PC-3 (cell line): ENCODE measurements around the gene WFDC5.

Source experiments
- EZH2 ChIP-seq: fragments of 300-600 bp; sonication (generic); IDR thresholded peaks from one replicate; pipeline ENCODE4 v1.6.1; 2017; ENCODE audit warnings: antibody characterized with exemption, mild to moderate bottlenecking, low read length; ENCODE audit not compliant: unreplicated experiment
- TF ChIP-seq, protein P1 (sequence below): fragments of 300-600 bp; sonication (generic); conservative IDR thresholded peaks from 2 replicates; pipeline ENCODE4 v1.5.1; 2017; ENCODE audit warnings: antibody characterized with exemption, low read depth, mild to moderate bottlenecking, low read length

DNA sequence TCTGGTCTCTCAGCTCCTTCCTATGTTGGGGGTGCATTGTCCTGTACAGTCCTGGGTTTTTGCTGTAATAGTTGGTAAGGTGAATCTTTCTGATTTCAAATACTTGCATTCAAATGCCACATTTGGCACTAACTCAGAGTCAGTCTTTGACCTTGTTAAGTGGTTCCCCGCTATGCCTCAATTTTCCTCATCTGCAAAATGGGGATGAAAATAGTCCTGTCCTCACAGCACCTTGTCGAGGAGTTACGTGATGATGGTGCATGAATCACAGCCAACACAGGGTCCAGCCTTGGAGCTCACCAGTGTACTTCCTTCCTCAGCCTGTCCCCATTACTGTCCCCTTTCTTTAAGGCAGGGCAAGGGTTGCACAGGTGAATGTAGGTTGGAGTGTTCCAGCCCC is 1.1 kb downstream of the WFDC5 start:
- TF ChIP-seq, protein P1, sequence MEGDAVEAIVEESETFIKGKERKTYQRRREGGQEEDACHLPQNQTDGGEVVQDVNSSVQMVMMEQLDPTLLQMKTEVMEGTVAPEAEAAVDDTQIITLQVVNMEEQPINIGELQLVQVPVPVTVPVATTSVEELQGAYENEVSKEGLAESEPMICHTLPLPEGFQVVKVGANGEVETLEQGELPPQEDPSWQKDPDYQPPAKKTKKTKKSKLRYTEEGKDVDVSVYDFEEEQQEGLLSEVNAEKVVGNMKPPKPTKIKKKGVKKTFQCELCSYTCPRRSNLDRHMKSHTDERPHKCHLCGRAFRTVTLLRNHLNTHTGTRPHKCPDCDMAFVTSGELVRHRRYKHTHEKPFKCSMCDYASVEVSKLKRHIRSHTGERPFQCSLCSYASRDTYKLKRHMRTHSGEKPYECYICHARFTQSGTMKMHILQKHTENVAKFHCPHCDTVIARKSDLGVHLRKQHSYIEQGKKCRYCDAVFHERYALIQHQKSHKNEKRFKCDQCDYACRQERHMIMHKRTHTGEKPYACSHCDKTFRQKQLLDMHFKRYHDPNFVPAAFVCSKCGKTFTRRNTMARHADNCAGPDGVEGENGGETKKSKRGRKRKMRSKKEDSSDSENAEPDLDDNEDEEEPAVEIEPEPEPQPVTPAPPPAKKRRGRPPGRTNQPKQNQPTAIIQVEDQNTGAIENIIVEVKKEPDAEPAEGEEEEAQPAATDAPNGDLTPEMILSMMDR: no peak
- TF ChIP-seq EZH2: no peak
